Naive B cell (primary cell): ENCODE measurements around the gene CHD9. TPM values are rescaled to one million over a fixed set of nuclear protein-coding genes. Genes with fewer than 3 reads are reported as not detected.

Experiments
- ATAC-seq, 2 donors: fragments of 150-1000 bp; cut with Tn5 transposase; 2 replicates each; pipeline ENCODE4 v1.10.0; 2021; ENCODE audit warnings: low read depth in 2 of 2, mild to moderate bottlenecking in 2 of 2, moderate library complexity in 2 of 2
- DNase-seq: peaks from one replicate; pipeline ENCODE4 v3.0.0; 2022
- H3K27ac Mint-ChIP-seq, 6 donors: one replicate each; pipeline ENCODE4 v1.8.0; 2020 to 2022; ENCODE audit warnings: mild to moderate bottlenecking in 6 of 6, mixed read lengths in 6 of 6, moderate library complexity in 5 of 6, inconsistent platforms in 2 of 6
- H3K27me3 Mint-ChIP-seq, 3 donors: one replicate each; pipeline ENCODE4 v1.8.0; 2021 to 2022; ENCODE audit warnings: mixed read lengths in 3 of 3, mild to moderate bottlenecking in 1 of 3
- H3K36me3 Mint-ChIP-seq, 2 donors: one replicate each; pipeline ENCODE4 v1.8.0; 2020 to 2022; ENCODE audit warnings: mixed read lengths in 2 of 2, inconsistent platforms in 1 of 2, mild to moderate bottlenecking in 1 of 2
- H3K4me1 Mint-ChIP-seq, 3 donors: one replicate each; pipeline ENCODE4 v1.8.0; 2020 to 2022; ENCODE audit warnings: mixed read lengths in 3 of 3, inconsistent platforms in 1 of 3, mild to moderate bottlenecking in 1 of 3, moderate library complexity in 1 of 3
- H3K4me3 Mint-ChIP-seq, 8 donors: one replicate each; pipeline ENCODE4 v1.8.0; 2020 to 2022; ENCODE audit warnings: mild to moderate bottlenecking in 8 of 8, mixed read lengths in 8 of 8, moderate library complexity in 8 of 8, inconsistent platforms in 2 of 8
- H3K9me3 Mint-ChIP-seq, 7 donors: one replicate each; pipeline ENCODE4 v1.8.0; 2020 to 2022; ENCODE audit warnings: mixed read lengths in 7 of 7, mild to moderate bottlenecking in 5 of 7, inconsistent platforms in 2 of 7, moderate library complexity in 1 of 7
- polyA plus RNA-seq, 6 donors: library from polyadenylated mRNA; unstranded; fragments of 300-500 nt; fragmentation: Illumina TruSeq; gene quantifications; one replicate each; pipeline ENCODE4 v1.2.3, GENCODE V29; 2021; ENCODE audit warnings: low read depth in 6 of 6

Gene CHD9
- polyA plus RNA-seq, 6 donors from 2014 or later: 102 to 181 (median 115) TPM

DNA sequence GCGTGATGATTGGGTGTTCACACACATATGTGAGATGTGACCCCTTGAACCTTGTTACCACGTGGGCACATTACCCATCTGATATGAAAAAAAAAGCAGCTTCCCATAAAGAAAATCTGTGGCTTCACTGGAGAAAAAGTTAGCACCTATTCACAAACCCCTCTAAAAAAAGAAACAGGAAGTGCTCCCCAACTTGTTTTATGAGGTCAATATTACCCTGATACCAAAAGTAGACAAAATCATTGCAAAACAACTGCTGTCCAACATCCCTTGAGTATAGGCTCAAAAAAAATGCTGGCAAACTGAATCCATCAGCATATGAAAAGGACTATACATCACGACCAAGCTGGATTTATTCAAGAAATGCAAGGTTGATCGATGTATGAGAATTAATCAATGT lies 279.8 kb downstream of the CHD9 start:
- H3K36me3 Mint-ChIP-seq: no peaks in the 10 kb centered on the region
- H3K27me3 Mint-ChIP-seq: peaks cover 0 to 7% (median 0%) of the 10 kb centered on the region in 3 donors
- peaks cover 0 to 6% (median 0%) of the 10 kb centered on the region in 3 donors for H3K4me1 Mint-ChIP-seq
- H3K9me3 Mint-ChIP-seq: peaks cover 0 to 12% (median 5%) of the 10 kb centered on the region in 7 donors
- H3K4me3 Mint-ChIP-seq: no peak overlapping the region
- ATAC-seq (no peak), DNase-seq (no peak)
- no peak overlapping the region for H3K27ac Mint-ChIP-seq

DNA sequence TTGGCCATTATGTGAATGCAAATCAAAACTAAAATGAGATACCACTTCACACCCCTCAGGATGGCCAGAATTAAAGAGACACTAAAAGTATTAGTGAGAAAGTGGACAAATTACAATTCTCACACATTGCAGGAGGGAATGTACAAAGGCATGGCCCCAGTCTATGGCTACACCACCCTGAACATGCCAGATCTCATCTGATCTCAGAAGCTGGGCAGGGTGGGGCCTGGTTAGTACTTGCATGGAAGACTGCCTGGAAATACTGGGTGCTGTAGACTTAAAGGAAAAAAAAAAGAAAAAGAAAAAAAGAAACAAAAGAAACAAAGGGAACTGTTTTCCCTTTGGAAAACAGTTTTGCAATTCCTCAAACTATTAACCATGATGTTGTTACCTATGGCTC lies 282.5 kb downstream of the CHD9 start:
- H3K4me3 Mint-ChIP-seq: no peak overlapping the region
- peaks cover 0 to 6% (median 0%) of the 10 kb centered on the region in 3 donors for H3K4me1 Mint-ChIP-seq
- no peaks in the 10 kb centered on the region for H3K36me3 Mint-ChIP-seq
- H3K27ac Mint-ChIP-seq: no peak overlapping the region
- ATAC-seq (no peak), DNase-seq (no peak)
- H3K9me3 Mint-ChIP-seq: peaks cover 0 to 4% (median 0%) of the 10 kb centered on the region in 7 donors
- peaks cover 1 to 16% (median 5%) of the 10 kb centered on the region in 3 donors for H3K27me3 Mint-ChIP-seq

DNA sequence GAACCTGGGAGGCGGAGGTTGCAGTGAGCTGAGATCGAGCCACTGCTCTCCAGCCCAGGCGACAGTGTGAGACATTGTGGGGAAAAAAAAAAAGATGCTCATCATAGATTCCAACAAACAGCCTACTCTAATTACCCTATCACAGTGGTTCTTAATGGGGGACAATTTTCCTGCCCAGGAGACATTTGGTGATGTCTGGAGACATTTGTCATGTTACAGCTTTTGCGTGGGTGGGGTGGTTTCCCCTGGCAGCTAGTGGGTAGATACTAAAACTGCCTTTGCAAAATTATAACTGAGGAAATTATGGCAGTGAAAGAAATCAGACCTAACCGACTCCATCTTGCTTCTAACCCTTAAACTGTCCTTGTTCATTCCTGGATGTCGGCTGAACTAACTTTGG lies 287.0 kb downstream of the CHD9 start:
- Mint-ChIP-seq H3K27ac (no peak overlapping the region), H3K27me3 (peaks cover 5 to 38% (median 19%) of the 10 kb centered on the region in 3 donors), H3K36me3 (no peaks in the 10 kb centered on the region)

DNA sequence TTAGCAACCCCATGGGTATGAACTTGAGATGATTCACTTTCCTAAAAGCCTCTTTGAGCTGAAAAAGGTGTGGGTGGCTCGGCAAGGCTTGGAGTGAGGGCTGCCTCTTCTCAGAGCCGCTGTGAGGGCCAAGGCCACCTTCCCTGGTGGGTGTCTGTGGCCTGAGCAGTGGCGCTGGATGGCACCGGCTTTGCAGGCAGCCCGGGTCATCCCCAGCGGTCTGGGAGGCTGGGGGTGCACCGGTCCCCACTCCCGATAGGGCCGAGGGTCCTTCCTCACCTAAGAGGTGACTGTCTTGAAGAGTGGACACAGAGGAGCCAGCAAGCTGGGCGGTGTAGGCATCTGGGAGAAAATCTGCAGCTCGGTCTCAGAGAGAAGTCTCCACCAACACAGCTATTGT lies 300.3 kb downstream of the CHD9 start:
- DNase-seq (no peak), ATAC-seq (no peak)
- peaks cover 0 to 14% (median 7%) of the 10 kb centered on the region in 7 donors for H3K9me3 Mint-ChIP-seq
- H3K27me3 Mint-ChIP-seq: peaks cover 14 to 34% (median 25%) of the 10 kb centered on the region in 3 donors
- peak overlapping the region in 1 of 6 donors; percentile 60 for H3K27ac Mint-ChIP-seq
- peaks cover 0 to 13% (median 9%) of the 10 kb centered on the region in 3 donors for H3K4me1 Mint-ChIP-seq
- H3K36me3 Mint-ChIP-seq: no peaks in the 10 kb centered on the region
- no peak overlapping the region for H3K4me3 Mint-ChIP-seq

More for the DNA sequence above, 287.0 kb downstream of the CHD9 start:
- no peak for DNase-seq
- peaks cover 0 to 10% (median 4%) of the 10 kb centered on the region in 7 donors for H3K9me3 Mint-ChIP-seq
- ATAC-seq: no peak
- H3K4me3 Mint-ChIP-seq: no peak overlapping the region
- H3K4me1 Mint-ChIP-seq: peaks cover 0 to 7% (median 0%) of the 10 kb centered on the region in 3 donors

DNA sequence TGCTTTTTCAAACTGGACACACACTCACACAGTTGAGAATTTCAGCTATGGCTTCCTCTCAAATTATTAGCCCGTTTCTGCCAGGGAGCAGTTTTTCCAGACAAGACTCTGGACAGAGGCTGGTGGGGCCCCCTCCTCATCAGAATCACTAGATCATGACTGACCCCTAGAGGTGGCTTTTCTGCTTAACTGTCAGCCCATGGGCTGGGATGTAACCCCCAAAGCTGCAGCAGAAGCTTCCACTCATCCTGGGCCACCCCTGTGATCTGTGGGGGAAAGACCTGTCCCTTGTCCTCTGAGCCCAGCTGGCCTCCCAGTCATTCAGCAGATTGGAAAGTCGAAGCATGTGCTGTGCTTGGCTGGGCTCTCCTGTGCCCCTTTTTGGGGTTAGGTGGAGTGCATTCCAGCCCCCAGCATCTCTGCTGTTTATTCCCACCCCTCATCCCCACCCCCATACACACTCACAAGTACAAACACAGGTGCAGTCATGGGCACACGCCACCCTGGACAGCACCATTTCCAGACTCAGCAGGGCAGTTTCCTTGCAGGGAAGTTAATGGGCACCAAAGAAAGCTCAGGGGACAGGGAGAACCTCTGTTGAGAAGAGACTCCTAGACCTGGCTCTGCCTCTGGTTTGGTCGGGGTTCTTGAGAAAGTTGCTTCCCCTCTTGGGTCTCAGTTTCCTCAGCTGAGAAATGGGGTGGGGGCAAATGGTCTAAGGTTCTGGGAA lies 301.9 kb downstream of the CHD9 start:
- Mint-ChIP-seq H3K27ac (no peak overlapping the region), H3K4me3 (no peak overlapping the region), H3K36me3 (no peaks in the 10 kb centered on the region), H3K27me3 (peaks cover 22 to 33% (median 32%) of the 10 kb centered on the region in 3 donors), H3K4me1 (peaks cover 0 to 13% (median 9%) of the 10 kb centered on the region in 3 donors), H3K9me3 (no peaks in the 10 kb centered on the region)
- ATAC-seq (no peak), DNase-seq (no peak)

DNA sequence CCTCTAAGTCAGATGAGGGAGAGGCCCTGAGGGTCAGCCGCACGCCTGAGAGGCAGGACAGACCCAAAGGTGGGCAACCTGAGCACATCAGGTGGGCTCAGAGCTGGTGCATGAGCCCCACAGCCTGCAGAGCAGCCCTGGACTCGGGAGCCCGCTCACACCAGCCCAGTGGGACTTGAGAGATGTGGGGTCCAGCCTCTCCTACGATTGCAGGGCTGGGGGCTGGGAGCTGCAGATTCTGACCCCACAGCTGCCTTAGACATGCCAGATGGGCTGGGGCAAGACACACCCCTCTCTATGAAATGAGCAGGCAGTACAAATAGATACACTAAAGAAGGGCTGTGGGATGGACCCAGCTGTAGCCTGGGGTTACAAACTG lies 302.4 kb downstream of the CHD9 start:
- no peak for ATAC-seq
- Mint-ChIP-seq H3K27me3 (peaks cover 23 to 38% (median 37%) of the 10 kb centered on the region in 3 donors), H3K36me3 (no peaks in the 10 kb centered on the region), H3K9me3 (no peaks in the 10 kb centered on the region), H3K4me1 (peaks cover 0 to 13% (median 9%) of the 10 kb centered on the region in 3 donors), H3K27ac (no peak overlapping the region), H3K4me3 (no peak overlapping the region)
- DNase-seq: no peak

DNA sequence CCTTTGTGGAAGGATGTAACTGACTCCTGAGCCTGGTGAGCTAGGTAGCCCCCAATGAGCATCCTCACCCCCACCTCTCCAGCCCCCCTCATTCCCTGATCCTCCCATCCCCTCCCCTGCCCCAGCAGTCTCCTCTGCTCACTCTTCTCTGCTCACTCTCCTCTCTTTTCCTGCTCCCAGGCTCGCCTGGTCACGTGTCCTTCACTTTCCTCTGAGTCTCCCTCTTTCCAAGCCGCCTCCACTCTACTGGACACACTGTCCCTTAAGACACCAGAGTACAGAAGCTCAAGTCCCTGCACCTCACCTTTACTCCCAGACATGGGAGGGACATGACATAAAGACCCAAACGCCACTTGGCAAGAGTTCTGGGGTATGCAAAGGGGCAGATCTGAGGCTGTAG lies 303.2 kb downstream of the CHD9 start:
- H3K4me1 Mint-ChIP-seq: peaks cover 0 to 13% (median 9%) of the 10 kb centered on the region in 3 donors
- H3K27me3 Mint-ChIP-seq: peaks cover 23 to 45% (median 40%) of the 10 kb centered on the region in 3 donors
- H3K4me3 Mint-ChIP-seq: no peak overlapping the region
- H3K9me3 Mint-ChIP-seq: no peaks in the 10 kb centered on the region
- DNase-seq: no peak
- ATAC-seq: no peak
- no peak overlapping the region for H3K27ac Mint-ChIP-seq
- H3K36me3 Mint-ChIP-seq: no peaks in the 10 kb centered on the region

DNA sequence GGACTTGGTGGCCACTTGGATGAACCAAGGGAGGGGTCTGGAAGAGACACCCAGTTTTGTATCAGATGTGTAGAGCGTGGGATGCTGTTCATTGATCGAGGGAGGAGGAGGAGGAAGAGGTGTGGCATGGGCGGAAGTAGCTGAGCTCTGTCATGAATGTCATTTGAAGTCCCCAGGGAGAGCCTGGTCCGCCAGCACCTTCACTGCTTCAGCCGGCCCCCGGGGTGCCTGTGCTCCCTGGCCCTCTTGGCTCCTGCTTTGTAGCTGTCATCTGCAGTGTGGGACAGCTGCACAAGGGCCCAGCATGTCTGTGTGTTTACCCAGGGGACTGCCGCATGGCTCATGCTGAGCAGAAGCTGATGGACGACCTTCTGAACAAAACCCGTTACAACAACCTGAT lies 304.1 kb downstream of the CHD9 start:
- peak overlapping the region in 3 of 8 donors; percentile 3 to 55 (median 13) for H3K4me3 Mint-ChIP-seq
- peaks cover 32 to 52% (median 40%) of the 10 kb centered on the region in 3 donors for H3K27me3 Mint-ChIP-seq
- no peaks in the 10 kb centered on the region for H3K36me3 Mint-ChIP-seq
- no peaks in the 10 kb centered on the region for H3K9me3 Mint-ChIP-seq
- H3K27ac Mint-ChIP-seq: peak overlapping the region in 1 of 6 donors; percentile 68
- peaks cover 0 to 13% (median 9%) of the 10 kb centered on the region in 3 donors for H3K4me1 Mint-ChIP-seq
- DNase-seq (no peak), ATAC-seq (peak in 1 of 2 donors; percentile 32)

DNA sequence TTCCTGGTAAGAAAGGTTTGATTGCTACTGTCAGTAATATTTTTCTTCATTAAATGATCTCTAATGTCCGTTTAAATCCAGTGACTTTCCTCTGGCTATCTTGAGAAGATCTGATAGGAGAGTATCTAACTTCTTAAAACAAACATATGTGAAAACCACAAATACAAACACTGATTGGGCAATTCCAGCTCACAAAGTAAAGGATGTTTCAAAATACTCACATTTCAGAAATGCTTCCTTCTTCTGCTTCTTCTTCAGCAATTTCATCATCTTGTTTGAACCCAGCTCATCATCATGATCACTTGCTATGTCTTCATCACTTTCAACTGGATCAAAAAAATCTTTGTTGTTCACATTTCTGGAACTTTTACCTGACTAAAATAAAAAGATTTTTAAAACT lies 315.1 kb downstream of the CHD9 start:
- H3K9me3 Mint-ChIP-seq: no peaks in the 10 kb centered on the region
- no peak overlapping the region for H3K27ac Mint-ChIP-seq
- DNase-seq (no peak), ATAC-seq (no peak)
- H3K4me1 Mint-ChIP-seq: peaks cover 10 to 12% (median 12%) of the 10 kb centered on the region in 3 donors
- no peaks in the 10 kb centered on the region for H3K36me3 Mint-ChIP-seq
- H3K27me3 Mint-ChIP-seq: peaks cover 0 to 36% (median 12%) of the 10 kb centered on the region in 3 donors
- no peak overlapping the region for H3K4me3 Mint-ChIP-seq

DNA sequence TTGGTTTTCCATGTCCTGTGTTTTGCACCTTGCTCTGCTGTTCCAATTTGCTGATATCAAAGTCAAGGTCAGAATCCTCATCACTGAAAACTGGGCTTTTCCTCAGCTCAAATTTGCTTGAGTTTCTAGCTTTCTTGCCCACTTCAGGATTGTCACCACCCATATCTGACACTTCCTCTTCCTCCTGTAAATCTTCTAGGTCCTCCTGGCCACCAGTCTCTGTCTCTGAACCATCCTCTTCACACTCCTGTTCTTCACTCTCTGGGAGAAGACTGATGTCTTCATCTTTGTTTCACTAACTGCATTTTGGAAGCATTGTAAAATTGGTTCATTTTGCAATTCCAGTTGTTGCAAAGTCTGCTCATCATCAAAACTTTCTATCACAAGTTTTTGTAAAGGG lies 316.0 kb downstream of the CHD9 start:
- DNase-seq (no peak), ATAC-seq (no peak)
- Mint-ChIP-seq H3K27ac (no peak overlapping the region), H3K27me3 (peaks cover 0 to 33% (median 12%) of the 10 kb centered on the region in 3 donors), H3K4me1 (peaks cover 10 to 12% (median 12%) of the 10 kb centered on the region in 3 donors), H3K36me3 (no peaks in the 10 kb centered on the region), H3K9me3 (no peaks in the 10 kb centered on the region), H3K4me3 (no peak overlapping the region)

DNA sequence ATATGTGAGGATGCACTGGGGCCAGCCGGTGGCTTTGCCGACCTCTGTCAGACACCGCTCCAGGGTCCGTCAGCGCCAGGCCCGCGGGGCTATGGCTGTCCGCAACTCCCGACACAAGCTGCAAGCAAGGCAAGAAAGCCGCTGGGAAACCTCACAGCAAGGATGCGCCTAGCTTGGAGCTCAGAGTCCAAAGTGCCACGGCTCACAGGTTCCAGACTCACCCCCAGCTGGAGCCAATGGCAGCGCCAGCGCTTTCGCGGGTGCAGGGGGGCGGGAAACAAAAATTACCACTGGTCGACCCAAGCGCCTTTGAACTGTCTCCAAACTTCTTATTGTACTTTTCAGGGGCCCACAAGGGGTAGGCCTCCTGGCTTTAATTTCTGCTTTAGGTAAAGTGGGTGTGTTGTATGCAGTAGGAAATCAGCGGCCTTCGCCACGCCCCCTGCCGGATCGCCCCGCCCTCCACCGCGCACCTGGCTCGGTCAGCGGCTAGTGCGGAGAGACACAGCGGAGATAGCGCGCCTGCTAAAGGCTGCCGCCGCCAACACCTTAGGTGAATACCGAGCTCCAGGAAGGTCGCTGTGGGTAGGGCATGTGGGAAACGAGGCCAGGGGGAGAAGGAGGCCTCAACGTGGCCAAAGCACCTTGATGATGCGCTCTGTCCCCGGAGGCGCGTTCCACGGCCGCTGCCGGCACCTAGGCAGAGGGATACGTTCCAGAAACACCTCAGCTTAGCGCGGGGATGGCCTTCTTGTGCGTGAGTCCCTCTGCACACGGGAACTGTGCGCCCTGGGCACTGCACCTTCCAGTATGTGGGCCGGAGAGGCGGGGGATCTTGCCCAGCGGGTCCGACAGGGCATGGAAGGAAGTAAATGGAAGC lies 318.4 kb downstream of the CHD9 start:
- Mint-ChIP-seq H3K27me3 (peaks cover 12 to 39% (median 20%) of the 10 kb centered on the region in 3 donors), H3K4me1 (peaks cover 10 to 12% (median 12%) of the 10 kb centered on the region in 3 donors), H3K9me3 (no peaks in the 10 kb centered on the region), H3K36me3 (no peaks in the 10 kb centered on the region), H3K4me3 (peak overlapping the region in 7 of 8 donors; percentile 33 to 86 (median 75)), H3K27ac (no peak overlapping the region)
- DNase-seq: peak; percentile 58
- ATAC-seq: peak; percentile 47 to 86

DNA sequence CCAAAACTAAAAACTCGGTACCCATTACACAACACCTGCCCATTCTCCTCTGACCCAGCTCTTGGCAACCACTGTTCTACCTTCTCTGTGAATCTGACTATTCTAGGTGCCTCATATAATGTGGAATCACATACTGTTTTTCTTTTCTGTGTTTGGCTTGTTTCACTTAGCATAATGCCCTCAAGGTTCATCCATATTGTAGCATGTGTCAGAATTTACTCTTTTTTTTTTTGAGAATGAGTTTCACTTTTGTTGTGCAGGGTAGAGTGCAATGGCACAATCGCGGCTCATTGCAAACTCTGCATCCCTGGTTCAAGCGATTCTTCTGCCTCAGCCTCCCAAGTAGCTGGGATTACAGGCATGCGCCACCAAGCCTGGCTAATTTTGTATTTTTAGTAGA lies 320.0 kb downstream of the CHD9 start:
- Mint-ChIP-seq H3K4me3 (peak overlapping the region in 1 of 8 donors; percentile 19), H3K27ac (no peak overlapping the region), H3K36me3 (no peaks in the 10 kb centered on the region), H3K27me3 (peaks cover 12 to 29% (median 19%) of the 10 kb centered on the region in 3 donors), H3K4me1 (peaks cover 10 to 12% (median 12%) of the 10 kb centered on the region in 3 donors), H3K9me3 (no peaks in the 10 kb centered on the region)
- no peak for DNase-seq
- no peak for ATAC-seq

DNA sequence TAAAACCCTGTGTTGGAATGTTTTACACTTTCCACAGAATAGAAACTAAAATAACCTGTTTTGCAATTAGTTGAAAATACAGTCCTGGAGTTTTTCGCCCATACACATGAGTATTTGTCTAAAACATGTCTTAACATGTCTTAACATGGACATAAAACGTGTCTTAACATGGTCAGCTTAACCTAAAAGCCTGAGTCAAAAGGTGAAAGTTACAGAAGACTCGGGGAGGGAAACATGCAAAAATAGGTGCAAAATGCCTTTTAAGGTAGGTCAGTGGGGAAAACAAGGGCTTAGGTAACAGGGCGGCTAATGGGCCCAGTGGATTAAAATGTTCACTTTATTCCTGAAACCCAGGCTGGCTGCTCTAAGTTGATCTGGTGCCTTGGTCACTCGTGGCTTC lies 323.3 kb downstream of the CHD9 start:
- no peaks in the 10 kb centered on the region for H3K36me3 Mint-ChIP-seq
- ATAC-seq (no peak), DNase-seq (no peak)
- no peak overlapping the region for H3K4me3 Mint-ChIP-seq
- H3K27ac Mint-ChIP-seq: no peak overlapping the region
- peaks cover 0 to 7% (median 3%) of the 10 kb centered on the region in 7 donors for H3K9me3 Mint-ChIP-seq
- peaks cover 7 to 9% (median 7%) of the 10 kb centered on the region in 3 donors for H3K4me1 Mint-ChIP-seq
- H3K27me3 Mint-ChIP-seq: peaks cover 28 to 41% (median 35%) of the 10 kb centered on the region in 3 donors
